ENCODE measurements around the gene SRGAP2B.
"Not testable (repeated sequence)": the region's sequence is repeated elsewhere in the genome, so short reads cannot be mapped to it uniquely, and the experiment has no call there.

Gene SRGAP2B

DNA sequence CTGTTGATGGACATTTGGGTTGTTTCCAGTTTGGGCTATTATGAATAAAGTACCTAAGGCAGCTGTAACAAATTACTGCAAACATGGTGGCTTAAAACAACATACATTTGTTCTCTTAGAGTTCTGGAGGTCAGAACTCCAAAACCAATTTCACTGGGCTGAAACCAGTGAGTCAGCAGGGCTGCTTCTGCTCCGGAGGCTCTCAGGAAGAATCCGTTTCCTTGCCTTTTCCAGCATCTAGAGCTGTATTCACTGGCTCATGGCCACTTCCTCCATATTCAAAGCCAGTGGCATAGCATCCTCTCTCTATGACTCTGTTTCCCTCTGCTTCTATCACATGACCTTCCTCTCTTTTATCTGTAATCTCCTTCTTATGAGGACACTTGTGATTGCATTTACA lies 146.7 kb downstream of the SRGAP2B start:
- not testable (repeated sequence) for DNase-seq (ENCODE audit: low read depth in 3 of 3, low spot score in 1 of 3)

DNA sequence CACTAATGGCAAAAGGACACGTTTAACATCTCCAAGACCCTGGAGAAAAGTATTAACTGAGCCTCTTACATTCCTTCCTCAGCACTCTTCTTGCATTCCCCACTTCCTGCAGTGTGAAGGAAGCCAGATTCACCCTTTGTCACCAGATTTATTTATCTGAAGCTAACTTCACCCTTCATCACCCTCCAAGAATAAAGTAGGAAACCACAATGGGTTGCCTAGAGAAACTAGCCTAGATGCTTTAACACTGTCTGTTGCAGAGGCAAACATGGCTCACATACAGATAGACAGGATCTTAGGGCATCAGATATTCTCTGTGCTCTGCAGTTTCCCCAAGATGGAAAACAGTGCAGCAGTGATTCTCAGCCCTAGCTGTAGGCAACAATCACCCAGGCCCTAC lies 147.6 kb downstream of the SRGAP2B start:
- not testable (repeated sequence) for DNase-seq (ENCODE audit: low read depth in 3 of 3, low spot score in 1 of 3)

DNA sequence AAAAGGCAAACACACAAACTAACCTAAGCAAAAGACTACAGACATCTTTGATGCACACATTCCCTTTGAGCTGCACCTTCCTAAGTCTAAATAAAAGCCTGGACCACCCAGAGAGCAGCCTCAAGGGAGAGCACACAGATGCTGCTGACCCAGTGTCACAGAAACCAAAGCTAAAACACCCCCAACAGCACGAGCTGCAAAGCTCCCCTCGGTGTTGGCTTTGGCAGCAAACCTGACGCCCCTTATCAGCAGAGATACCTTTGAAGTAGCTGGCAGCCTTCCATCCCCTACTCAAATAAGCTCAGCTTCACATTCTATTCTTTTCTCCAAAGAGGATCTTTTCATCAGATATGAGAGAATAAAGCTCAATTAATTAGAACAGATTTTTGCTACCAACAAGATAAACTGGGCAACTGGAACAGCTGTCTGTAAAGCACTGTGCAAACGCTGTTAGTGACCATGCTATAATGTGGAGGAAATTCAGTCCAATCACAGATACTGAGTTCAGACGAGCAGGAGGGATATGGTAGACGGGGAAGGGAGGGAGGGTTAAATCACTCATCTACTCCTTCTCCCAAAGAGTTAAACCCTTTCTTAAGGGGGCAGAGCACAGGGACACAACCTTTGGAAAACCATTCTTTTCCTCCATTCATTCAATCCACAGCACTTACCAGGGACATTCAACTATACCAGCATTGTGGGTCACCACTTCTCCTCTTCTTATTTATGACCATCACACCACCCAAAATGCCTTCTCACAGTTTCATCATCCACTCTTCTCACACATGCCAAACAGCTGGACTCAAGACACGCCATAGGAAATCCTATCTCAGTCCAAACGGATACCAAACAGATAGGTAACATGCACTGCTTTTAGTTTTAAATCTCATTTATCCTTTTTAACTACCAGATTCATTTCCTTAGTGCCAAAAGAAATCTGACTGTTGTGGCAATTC lies 148.3 kb downstream of the SRGAP2B start:
- not testable (repeated sequence) for DNase-seq (ENCODE audit: low read depth in 3 of 3, low spot score in 1 of 3)

DNA sequence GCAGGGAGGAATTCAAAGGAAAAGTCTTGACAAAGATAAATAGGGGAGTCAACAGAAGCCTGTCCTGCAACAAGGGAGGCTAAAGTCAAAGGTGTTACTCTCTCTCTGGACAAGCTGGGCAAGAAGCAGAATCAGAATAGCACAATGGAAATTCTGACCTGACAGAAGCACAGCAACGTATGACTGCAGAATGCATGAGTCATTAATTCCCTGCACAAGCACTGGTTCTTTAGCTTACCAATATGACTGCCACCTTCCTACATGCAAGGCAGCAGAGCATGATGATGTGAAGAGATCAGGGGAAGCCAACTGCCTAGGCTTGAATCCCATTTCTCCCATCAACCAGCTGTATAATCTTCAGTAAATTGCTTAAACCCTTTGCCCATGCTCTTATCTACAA lies 153.4 kb downstream of the SRGAP2B start:
- not testable (repeated sequence) for DNase-seq (ENCODE audit: low read depth in 3 of 3, low spot score in 1 of 3)

DNA sequence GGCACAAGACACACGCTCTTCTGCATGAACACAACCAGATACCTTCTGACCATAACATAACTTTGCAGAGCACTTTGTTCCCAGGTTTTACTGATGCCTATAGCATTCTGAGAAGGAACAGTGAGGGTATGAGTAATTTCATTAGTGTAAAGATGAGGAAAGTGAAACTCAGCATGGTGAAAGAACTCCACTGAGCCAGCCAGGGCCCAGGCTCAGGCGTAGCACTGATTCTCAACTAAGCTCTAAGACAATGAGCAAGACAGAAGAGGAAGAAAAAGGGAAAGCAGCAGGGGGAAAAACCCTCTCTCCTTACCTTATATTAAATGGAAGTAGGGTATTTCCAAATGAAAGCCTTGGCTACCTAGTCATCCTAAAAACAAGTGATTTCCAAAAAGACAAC lies 155.1 kb downstream of the SRGAP2B start:
- not testable (repeated sequence) for DNase-seq (ENCODE audit: low read depth in 3 of 3, low spot score in 1 of 3)

DNA sequence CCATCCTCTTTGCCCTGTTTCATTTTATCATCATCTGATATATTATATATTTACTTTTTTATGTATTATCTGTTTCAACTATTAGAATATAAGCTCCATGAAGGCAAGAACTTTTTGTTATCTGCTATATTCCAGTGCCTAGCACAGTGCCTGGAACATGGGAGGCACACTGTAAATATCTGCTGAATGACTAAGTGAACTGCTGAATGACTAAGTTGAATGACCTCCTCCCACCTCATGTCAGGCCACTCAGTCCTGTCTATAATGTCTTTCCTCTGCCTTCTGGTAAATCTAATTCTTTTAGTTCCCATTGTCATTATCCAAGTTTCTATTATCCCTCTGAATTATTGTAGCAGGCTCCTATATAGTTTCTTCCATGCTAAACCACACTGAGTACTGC lies 156.5 kb downstream of the SRGAP2B start:
- not testable (repeated sequence) for DNase-seq (ENCODE audit: low read depth in 3 of 3, low spot score in 1 of 3)

DNA sequence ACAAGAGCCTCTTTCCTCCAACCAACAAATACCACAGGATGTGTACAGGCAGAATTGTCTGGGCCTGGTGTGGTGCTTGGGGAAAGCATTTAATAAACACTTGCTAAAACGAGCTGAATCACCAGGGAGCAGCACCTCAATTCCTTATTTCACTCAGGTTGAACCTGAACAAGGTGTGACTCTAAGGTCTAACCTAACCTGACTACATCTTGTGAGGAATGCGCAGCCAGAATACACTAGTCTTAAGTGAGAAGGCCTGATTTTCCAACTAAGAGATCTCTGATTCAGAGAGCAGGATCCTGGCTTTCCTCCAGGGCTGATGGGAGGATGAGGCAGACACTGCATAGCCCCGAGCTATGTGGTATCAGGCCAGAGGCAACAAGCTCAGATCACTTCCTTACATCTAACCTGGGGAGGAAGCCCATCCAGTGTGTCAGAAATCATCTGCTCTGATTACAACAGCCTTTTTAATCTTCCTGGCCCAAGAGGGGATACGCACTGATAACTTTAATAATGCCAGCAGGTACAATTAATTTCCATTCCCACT lies 158.9 kb downstream of the SRGAP2B start:
- not testable (repeated sequence) for DNase-seq (ENCODE audit: low read depth in 3 of 3, low spot score in 1 of 3)

DNA sequence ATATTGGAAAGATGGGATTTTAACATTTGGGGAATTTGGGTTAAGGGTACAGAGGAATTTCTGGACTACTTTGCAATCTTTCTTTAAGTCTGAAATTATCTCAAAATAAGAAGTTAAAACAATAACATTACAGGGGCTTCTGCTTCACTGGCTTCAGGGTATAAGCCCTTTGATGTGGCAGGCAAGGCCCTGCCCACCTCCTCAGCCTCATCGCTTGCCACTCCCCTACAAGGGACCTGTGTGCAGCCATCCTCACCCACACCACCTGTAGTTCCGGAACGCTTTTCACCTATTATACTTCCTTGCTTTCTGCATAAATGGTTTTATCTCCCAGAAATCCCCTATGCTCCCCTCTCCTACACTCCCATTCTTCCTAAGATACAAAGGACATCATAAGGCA lies 159.8 kb downstream of the SRGAP2B start:
- DNase-seq (ENCODE audit: low read depth in 3 of 3, low spot score in 1 of 3), result not testable (repeated sequence)

DNA sequence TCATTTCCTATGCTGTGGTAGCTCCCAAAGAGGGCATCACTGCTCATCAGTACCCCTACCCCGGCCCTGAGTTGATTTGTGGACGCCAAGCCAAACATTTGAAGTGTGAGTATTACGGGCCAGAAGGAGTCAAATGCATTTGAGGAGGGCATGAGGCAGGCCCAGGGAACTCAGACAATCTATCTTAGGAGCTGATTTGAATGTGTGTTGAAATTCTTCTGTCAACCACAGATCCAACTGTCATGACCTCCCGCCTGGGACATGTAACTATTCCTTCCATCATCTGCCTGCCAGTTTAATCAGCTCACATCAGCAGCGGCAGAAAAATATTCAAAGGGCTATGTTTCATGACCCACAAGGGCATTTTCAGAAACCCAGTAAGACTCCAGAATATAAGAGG lies 162.1 kb downstream of the SRGAP2B start:
- DNase-seq (ENCODE audit: low read depth in 3 of 3, low spot score in 1 of 3), result not testable (repeated sequence)

DNA sequence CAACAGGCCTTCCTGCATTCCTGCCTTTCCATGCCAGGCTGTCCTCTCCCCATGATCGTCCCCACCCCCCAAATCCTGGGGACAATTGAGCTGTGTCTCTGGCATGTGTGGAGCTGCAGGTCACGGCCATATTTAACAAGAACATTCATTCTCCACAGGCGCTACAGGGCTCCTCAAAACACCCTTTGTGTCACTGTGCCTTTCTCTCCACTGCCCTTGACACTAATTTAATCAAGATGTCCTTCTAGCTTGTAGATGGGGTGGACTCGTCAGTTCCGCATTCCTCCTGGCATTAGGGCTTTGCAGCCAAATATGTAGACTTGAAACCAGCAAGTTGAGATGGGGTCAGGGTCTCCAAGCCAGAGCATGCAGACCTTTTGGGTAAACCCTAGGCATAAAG lies 163.0 kb downstream of the SRGAP2B start:
- not testable (repeated sequence) for DNase-seq (ENCODE audit: low read depth in 3 of 3, low spot score in 1 of 3)

DNA sequence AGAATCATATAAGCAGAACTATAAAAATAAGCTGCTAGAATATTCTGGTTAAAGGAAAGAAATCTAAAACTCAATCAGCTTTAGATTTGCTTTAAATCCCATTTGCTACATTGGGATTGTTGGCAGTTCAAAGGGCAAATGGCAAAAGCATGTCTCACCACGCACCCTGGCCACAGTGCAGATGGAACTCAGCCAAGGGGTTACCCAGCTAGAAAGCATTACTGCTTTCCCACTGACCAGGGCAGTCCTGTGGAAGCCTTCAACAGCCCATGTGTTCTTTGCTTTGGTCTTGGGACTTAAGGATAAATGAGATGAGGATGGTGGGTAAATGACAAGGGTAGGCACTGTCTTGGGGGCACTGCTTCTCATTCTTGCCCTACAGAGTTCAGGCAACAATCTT lies 163.6 kb downstream of the SRGAP2B start:
- not testable (repeated sequence) for DNase-seq (ENCODE audit: low read depth in 3 of 3, low spot score in 1 of 3)

DNA sequence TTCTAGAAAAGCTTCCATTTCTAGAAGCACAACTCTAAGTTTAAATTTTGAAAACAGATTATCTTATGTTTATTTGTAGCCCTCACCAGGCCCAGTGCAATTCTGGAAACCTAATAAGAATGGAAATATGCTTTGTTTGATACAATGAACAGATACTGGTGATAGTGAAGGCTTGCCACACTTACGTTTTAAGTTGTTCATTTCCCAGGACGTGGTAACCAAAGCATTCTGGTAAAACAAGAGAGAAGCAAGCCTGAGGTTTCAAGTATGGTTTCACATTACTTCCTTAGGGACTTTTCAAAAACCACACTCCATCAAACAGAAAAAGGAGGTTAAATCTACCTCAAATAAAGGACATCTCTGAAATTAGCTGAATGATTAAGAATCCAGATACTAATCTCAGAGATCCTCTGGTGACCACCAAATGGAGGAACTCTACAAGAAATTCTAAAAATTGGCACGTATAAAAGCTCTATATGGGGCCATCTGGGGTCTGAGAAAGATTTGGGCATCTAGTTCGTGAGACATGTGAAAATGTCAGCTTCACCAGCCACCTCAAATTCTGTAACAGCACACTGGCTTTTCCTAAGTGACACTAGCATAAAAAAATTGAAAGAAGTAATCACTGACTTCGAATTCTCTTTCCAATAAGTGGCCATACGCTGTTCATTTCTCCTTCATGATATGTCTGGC lies 164.9 kb downstream of the SRGAP2B start:
- DNase-seq (ENCODE audit: low read depth in 3 of 3, low spot score in 1 of 3), result not testable (repeated sequence)

DNA sequence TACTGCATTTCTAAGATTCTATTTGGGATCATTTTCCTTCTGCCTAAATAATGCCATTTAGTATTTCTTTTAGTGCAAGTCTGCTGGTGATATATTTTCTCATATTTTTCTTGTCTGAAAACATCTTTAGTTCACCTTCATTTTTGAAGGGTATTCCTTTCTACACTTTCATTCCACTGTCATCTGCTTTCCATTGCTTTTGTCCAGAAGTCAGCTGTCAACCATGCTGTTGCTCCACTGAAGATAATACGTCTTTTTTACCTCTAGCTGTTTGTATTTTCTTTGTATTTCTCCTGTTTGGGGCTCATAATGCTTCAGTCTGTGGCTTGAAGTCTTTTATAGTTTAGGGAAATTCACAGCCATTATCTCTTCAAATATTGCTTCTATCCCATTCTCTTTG lies 167.8 kb downstream of the SRGAP2B start:
- not testable (repeated sequence) for DNase-seq (ENCODE audit: low read depth in 3 of 3, low spot score in 1 of 3)

DNA sequence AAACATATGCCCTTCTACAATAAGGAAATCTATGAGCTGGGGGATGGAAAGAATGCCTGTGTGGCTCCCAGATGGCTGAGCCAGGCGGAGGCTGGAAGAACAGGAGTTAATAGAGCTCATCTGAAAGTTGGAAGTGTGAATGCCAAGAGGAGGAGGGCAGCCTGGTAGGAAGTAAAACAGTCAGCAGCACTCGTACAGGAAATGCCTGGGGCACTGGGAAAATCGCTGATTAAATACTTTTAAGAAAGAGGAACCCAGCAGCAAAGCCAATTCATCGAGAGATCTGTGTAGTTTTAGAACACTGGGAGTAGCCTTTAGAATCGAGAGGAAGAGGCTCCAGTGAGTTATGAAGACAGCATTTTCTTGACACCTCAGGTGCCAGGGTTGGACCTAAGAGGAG lies 171.5 kb downstream of the SRGAP2B start:
- not testable (repeated sequence) for DNase-seq (ENCODE audit: low read depth in 3 of 3, low spot score in 1 of 3)

DNA sequence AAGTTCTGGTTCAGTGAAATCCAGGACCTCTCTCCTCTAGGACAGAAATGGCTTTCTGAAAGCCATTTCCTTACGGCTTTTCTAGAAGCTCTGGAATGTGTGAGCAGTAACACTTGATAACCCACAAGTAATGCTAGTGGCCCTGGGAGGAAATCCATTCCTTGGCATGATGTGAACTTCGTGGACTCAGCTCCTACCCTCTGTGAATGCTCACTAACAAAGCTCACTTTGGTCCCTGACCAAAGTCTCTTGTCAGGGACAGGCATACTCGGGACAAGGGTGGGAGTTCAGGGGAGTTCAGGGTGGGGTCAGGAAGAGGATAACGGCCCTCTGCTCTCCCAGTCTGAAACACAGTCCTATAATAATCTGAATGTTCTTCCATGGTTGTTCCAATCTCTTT lies 172.3 kb downstream of the SRGAP2B start:
- DNase-seq (ENCODE audit: low read depth in 3 of 3, low spot score in 1 of 3), result not testable (repeated sequence)

DNA sequence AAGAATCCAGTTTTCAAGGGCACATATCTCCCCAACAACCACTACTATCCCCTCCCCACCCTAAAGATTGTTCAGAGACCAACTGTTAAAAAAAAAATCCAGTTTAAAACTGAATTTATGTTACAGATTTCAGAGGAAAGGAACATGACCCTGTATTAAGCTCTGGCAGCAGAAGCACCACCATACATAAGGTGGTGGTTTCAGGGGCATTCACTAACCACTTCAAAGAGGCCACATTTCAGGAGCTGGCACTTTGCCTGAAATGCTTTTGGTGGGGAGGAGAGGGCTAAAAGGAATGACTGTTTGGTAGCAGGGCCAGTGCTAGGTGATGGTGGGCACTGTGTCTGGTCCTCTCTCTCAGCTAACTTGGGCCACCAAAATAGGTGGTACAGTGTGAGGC lies 176.0 kb downstream of the SRGAP2B start:
- DNase-seq (ENCODE audit: low read depth in 3 of 3, low spot score in 1 of 3), result not testable (repeated sequence)

DNA sequence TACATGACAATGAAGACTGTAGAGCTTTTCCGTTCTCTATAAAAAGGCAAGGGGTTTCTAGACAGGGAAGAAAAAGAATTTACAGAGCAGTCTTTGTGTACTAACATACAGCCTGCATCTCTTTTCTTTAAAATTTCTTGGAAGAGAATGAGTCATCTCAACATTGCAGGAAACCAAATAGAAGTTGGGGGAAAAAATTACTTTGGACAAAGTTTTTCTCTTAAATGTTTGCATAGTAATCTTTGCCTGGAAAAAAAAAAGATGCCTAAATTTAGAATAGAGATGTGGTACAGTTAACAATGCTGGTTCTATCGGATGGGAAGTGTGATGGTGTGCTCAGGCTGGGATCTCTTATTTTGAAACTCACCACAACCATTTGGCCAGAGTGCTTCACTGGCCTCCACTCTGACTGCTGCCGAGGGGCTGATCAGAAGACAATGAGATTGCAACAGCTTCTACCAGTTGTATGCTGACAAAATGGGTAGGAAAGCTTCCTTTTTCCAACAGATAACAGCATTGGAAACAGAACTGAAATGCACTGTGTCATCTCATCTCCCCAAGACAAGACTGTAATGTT lies 177.0 kb downstream of the SRGAP2B start:
- not testable (repeated sequence) for DNase-seq (ENCODE audit: low read depth in 3 of 3, low spot score in 1 of 3)

DNA sequence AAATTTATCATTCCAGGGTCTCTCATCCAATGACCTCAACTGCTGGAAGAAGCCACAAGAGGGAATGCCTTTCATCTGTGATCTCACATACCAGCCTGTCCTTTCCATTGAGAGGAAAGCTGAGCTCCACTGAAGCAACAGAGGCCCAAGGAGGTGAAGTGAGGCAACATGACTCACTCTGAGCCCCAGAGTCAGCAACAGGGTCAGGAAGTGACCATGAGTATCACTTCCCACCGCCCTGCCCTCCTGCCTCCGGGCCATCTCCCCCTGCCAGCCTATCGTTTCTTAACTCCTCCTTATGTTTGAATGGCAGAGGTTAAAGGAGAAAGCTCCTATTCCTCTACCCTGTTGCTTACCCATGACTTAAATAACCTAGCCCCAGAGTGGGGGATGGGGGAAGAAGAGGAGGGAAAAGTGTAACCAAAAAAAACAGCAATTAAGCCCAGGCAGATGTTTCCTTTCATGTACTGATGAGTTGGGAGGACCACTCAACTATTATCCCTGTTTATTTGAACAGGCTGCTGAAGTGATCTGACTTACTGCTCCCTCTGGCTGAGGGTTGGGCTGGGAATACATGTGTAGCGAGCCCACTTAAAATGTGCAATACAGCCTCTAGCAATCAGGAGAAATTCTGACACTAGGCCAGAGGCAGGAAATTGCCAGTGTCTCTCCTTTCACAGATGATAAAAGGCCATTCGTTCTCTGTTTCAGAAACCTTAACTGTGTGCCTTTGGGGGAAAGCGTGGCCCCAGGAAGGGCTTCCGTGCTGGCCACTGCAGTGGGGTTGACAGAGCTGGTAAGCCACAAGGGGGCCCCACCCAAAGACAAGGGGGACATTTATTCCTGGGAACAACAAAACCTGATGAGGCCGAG lies 177.7 kb downstream of the SRGAP2B start:
- not testable (repeated sequence) for DNase-seq (ENCODE audit: low read depth in 3 of 3, low spot score in 1 of 3)

DNA sequence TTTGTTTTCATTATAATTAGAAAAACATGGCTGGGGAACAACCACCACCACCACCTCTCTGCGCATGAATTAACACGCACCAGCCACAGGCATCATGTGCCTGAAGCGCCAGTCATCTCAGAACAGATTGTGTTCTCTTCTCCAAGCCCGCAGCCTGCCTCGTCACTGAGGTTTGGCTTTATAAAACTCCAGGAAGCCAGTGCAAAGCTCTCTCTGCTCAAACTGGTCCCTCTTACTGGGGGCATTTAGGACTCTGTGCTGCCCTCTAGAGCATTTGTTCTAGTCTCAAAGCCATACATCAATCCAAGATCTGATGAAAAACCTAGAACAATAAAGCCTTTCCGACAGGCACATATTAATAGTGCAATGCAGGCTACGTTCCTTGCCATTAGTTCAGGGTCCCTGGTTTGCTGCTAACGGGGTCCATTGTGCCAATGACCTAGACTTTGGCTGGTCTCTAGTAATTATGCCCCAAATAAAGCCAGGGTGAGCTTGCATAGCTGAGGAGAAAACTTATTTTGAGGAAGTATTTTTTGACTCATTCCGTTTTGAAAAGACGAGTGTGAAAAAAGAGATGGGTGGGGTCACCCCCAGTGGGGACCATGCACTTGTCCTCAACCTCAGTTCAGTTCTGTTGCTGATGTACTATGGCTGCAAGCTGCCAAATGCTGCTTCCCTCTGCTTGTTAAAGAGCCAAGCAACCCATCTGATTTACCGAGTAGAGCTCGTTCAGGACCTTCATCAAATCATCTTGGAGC lies 181.0 kb downstream of the SRGAP2B start:
- DNase-seq (ENCODE audit: low read depth in 3 of 3, low spot score in 1 of 3), result not testable (repeated sequence)

DNA sequence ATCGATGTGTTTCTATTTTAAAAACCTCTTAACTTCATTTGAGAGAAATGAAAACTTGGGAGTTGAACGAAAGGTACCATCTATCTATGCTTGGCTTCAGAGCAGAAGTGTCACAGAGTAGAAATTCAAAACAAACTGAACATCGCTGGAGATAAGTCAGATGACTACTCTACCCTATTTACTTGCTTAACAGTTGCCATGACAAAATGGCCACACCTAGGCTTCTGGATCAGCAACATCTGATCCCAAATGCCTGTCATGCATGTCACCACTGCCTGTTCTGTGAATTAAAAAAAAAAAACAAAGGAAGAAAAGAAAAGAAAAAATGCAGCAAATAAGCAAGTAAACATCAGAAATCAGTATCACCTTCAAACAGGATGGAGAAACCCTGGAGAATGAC lies 181.7 kb downstream of the SRGAP2B start:
- not testable (repeated sequence) for DNase-seq (ENCODE audit: low read depth in 3 of 3, low spot score in 1 of 3)

Measured in stimulated activated CD4-positive, alpha-beta T cell treated with anti-CD3 and anti-CD28 coated beads, TNF-alpha, amount 100 ng/mL, for 1 hour (primary cell).